Neural cell (in vitro differentiated cells): ENCODE data around the gene DCLK3.

Experiments used
- CTCF ChIP-seq: fragments of 450-650 bp; IDR thresholded peaks from 2 replicates; pipeline ENCODE4 v1.5.1; 2014; ENCODE audit warnings: antibody characterized with exemption, mild to moderate bottlenecking, moderate library complexity; ENCODE audit not compliant: poor library complexity, severe bottlenecking
- EP300 ChIP-seq: fragments of 450-650 bp; conservative IDR thresholded peaks from 2 replicates; pipeline ENCODE4 v1.6.1; 2014; ENCODE audit warnings: antibody characterized with exemption, mild to moderate bottlenecking, moderate library complexity; ENCODE audit not compliant: poor library complexity, severe bottlenecking
- EZH2 ChIP-seq: fragments of 200-600, 300-800 bp; shearing (Covaris generic), sonication (generic); IDR thresholded peaks from 2 replicates; pipeline ENCODE4 v1.6.1; 2014; ENCODE audit warnings: antibody characterized with exemption, low read length, borderline replicate concordance, mild to moderate bottlenecking; ENCODE audit not compliant: insufficient read depth, poor library complexity, severe bottlenecking
- POLR2AphosphoS5 ChIP-seq: IDR thresholded peaks from 2 replicates; pipeline ENCODE4 v1.6.1; 2012
- RAD21 ChIP-seq: fragments of 450-650 bp; conservative IDR thresholded peaks from 2 replicates; pipeline ENCODE4 v1.6.1; 2014; ENCODE audit warnings: antibody characterized with exemption, mild to moderate bottlenecking, moderate library complexity
- SMC3 ChIP-seq: fragments of 450-650 bp; conservative IDR thresholded peaks from 2 replicates; pipeline ENCODE4 v1.6.1; 2014; ENCODE audit warnings: antibody characterized with exemption, mild to moderate bottlenecking, moderate library complexity; ENCODE audit not compliant: poor library complexity
- TAF1 ChIP-seq: IDR thresholded peaks from 2 replicates; pipeline ENCODE4 v1.6.1; 2012; ENCODE audit warnings: low read depth

GRCh38 chr3:36795622-36796021 lies 31.3 kb upstream of the DCLK3 start:
- TF ChIP-seq SMC3 (no peak), CTCF (no peak), POLR2AphosphoS5 (no peak), TAF1 (no peak), EZH2 (no peak), RAD21 (no peak), EP300 (no peak)
